Prostate gland (tissue), 2 donors: ENCODE measurements around the gene CHCHD3. TPM values are rescaled to one million over a fixed set of nuclear protein-coding genes. Genes with fewer than 3 reads are reported as not detected.

Experiments used
- DNase-seq: peaks from one replicate; pipeline ENCODE4 v3.0.0-alpha.2; 2019; ENCODE audit warnings: low spot score
- H3K27ac ChIP-seq, 2 donors: fragments of 200-600 bp; sonication (generic); 2 replicates each; pipeline ENCODE4 v1.5.1; 2017 to 2019
- H3K27me3 ChIP-seq: fragments of 200-600 bp; sonication (generic); replicated peaks from 2 replicates; pipeline ENCODE4 v1.5.1; 2019; ENCODE audit not compliant: insufficient read depth
- H3K36me3 ChIP-seq, 2 donors: fragments of 200-600 bp; sonication (generic); 1 replicate in 1 of 2; 2 replicates in 1 of 2; pipeline versions ENCODE4 v1.5.1 to v1.8.1; 2017 to 2019
- H3K4me1 ChIP-seq: fragments of 200-600 bp; sonication (generic); replicated peaks from 2 replicates; pipeline ENCODE4 v1.5.1; 2019
- H3K4me3 ChIP-seq, 2 donors: fragments of 200-600 bp; sonication (generic); 2 replicates each; pipeline ENCODE4 v1.5.1; 2017 to 2019
- H3K9me3 ChIP-seq: fragments of 200-600 bp; sonication (generic); 2 replicates; pipeline ENCODE4 v1.5.1; 2017
- POLR2A ChIP-seq: fragments of 450-650 bp; IDR thresholded peaks from one replicate; pipeline ENCODE4 v1.6.1; 2016; ENCODE audit warnings: antibody characterized with exemption, mild to moderate bottlenecking
- POLR2AphosphoS5 ChIP-seq: sonication (generic); formaldehyde crosslinking; IDR thresholded peaks from one replicate; pipeline ENCODE4 v1.6.1; 2017; ENCODE audit warnings: antibody characterized with exemption
- WGBS: methylation state at CpG from one replicate; pipeline ENCODE4 v1.1.5; 2018; 5-methylcytosine and 5-hydroxymethylcytosine counted together
- intact Hi-C: fragments of 100-400 bp; cut with DNase I; formaldehyde crosslinking; loops from one replicate; pipeline ENCODE4 v1.14.2; 2022
- total RNA-seq, 2 donors: library from RNA; depleted of rRNA; stranded (reverse); fragments of >200 nt; gene quantifications; one replicate each; pipeline ENCODE4 v1.1.0, GENCODE V29; 2016
- TF ChIP-seq, protein P1 (sequence below), 4 experiments: fragments of 200-600 bp in 2 of 4; fragments of 450-650 bp in 2 of 4; sonication (generic) in 2 of 4; IDR thresholded peaks; 1 replicate in 3 of 4; 2 replicates in 1 of 4; pipeline ENCODE4 v1.5.1; 2016 to 2019; ENCODE audit warnings: antibody characterized with exemption in 4 of 4, mild to moderate bottlenecking in 2 of 4, moderate library complexity in 2 of 4

CHCHD3 gene
- total RNA-seq, 2 donors from 2014 or later = 33.2 to 40.9 TPM

- H3K4me1 ChIP-seq = no peaks in the 10 kb centered on the region
- intact Hi-C loops = no loop called here
- no peaks in the 10 kb centered on the region for H3K36me3 ChIP-seq
- no peaks in the 10 kb centered on the region for H3K27me3 ChIP-seq
- no peaks in the 10 kb centered on the region for H3K9me3 ChIP-seq
- 88% methylated on average over 4 of the region's 4 CpGs for WGBS
- H3K4me3 ChIP-seq = no peak overlapping the region
- DNase-seq = no peak
- H3K27ac ChIP-seq = no peak overlapping the region
- no peak for TF ChIP-seq POLR2AphosphoS5
- TF ChIP-seq POLR2A = no peak
- TF ChIP-seq, protein P1, sequence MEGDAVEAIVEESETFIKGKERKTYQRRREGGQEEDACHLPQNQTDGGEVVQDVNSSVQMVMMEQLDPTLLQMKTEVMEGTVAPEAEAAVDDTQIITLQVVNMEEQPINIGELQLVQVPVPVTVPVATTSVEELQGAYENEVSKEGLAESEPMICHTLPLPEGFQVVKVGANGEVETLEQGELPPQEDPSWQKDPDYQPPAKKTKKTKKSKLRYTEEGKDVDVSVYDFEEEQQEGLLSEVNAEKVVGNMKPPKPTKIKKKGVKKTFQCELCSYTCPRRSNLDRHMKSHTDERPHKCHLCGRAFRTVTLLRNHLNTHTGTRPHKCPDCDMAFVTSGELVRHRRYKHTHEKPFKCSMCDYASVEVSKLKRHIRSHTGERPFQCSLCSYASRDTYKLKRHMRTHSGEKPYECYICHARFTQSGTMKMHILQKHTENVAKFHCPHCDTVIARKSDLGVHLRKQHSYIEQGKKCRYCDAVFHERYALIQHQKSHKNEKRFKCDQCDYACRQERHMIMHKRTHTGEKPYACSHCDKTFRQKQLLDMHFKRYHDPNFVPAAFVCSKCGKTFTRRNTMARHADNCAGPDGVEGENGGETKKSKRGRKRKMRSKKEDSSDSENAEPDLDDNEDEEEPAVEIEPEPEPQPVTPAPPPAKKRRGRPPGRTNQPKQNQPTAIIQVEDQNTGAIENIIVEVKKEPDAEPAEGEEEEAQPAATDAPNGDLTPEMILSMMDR (IDR thresholded peaks at IDR 0.05) = no peak
Observed at GRCh38 chr7:132842478-132842877, 239.4 kb downstream of the CHCHD3 start.

DNA sequence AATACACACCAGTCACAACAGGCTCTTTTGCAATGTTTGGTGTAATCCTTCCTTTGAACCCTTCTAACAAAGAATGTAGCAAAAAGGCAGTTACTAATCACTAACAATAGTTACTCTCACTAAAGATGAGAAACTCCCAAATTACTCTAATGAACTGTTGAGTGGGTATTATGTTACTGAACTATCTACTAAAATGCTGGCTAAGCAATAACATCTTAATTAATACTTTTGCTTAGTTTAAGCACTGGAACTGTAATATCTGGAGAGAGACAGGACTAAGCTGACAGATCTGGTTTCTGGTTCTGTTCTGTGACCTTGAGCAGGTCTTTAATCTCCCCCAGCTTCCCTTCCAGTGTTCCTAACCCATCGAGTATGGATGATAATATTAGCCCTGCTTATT lies 241.7 kb downstream of the CHCHD3 start:
- WGBS = 64% methylated on average over 1 of the region's 1 CpG
- Histone ChIP-seq H3K4me1 (no peaks in the 10 kb centered on the region), H3K9me3 (no peaks in the 10 kb centered on the region), H3K27ac (no peak overlapping the region), H3K27me3 (no peaks in the 10 kb centered on the region), H3K36me3 (no peaks in the 10 kb centered on the region), H3K4me3 (no peak overlapping the region)
- no peak for DNase-seq
- TF ChIP-seq POLR2A (no peak), POLR2AphosphoS5 (no peak)
- TF ChIP-seq, protein P1 (IDR thresholded peaks at IDR 0.05) = no peak
- intact Hi-C loops = no loop called here

DNA sequence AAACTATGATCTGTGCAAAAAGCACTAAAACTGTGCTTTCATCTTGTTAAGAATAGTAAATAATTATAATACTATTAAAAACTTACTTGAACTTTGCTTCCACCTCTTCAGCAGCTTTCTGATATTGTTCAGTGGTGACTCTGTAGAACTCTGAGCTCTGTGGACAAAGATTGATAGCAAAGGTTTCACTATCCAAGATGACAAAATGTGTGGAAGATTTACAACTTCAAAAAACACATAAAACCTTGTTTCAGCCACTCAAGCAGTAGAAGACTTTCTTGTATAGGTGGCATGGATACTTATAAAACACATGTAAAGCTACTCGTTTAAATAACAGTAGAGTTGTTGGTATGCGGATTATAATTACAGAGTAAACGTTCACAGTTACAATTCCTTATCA lies 243.6 kb downstream of the CHCHD3 start:
- no peaks in the 10 kb centered on the region for H3K27me3 ChIP-seq
- intact Hi-C loops = no loop called here
- no peak for DNase-seq
- no peaks in the 10 kb centered on the region for H3K9me3 ChIP-seq
- no peaks in the 10 kb centered on the region for H3K36me3 ChIP-seq
- TF ChIP-seq POLR2AphosphoS5 = no peak
- TF ChIP-seq, protein P1 (IDR thresholded peaks at IDR 0.05) = no peak
- no peak for TF ChIP-seq POLR2A
- WGBS = 75% methylated on average over 3 of the region's 3 CpGs
- H3K4me3 ChIP-seq = no peak overlapping the region
- no peaks in the 10 kb centered on the region for H3K4me1 ChIP-seq
- no peak overlapping the region for H3K27ac ChIP-seq

GRCh38 chr7:132837529-132837928 lies 244.4 kb downstream of the CHCHD3 start:
- Histone ChIP-seq H3K4me1 (no peaks in the 10 kb centered on the region), H3K4me3 (no peak overlapping the region), H3K27ac (no peak overlapping the region), H3K9me3 (no peaks in the 10 kb centered on the region), H3K27me3 (no peaks in the 10 kb centered on the region), H3K36me3 (no peaks in the 10 kb centered on the region)
- TF ChIP-seq, protein P1 (IDR thresholded peaks at IDR 0.05) = no peak
- no peak for TF ChIP-seq POLR2AphosphoS5
- no peak for TF ChIP-seq POLR2A
- WGBS = 57% methylated on average over 3 of the region's 3 CpGs
- no peak for DNase-seq
- intact Hi-C loops = no loop called here

DNA sequence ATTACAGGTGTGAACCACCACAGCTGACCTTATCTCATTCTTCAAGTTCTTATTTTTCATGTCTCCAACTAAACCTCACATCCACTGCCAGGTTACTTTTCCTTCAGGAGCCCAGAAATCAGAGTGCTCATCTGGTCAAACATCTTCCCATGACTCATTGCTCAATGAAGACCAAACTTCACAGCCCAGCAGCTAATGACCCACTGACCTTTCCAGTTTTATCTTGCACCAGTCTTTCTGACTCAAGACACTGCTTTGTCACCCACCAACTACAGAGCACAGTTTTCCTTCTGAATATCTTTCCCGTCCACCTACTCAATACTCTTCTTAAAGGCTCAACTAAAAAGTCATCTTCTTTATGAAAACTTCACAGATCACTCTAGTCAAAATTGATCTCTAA lies 245.1 kb downstream of the CHCHD3 start:
- Histone ChIP-seq H3K27me3 (no peaks in the 10 kb centered on the region), H3K27ac (no peak overlapping the region), H3K4me1 (no peaks in the 10 kb centered on the region), H3K9me3 (no peaks in the 10 kb centered on the region), H3K36me3 (no peaks in the 10 kb centered on the region), H3K4me3 (no peak overlapping the region)
- no peak for DNase-seq
- TF ChIP-seq POLR2A (no peak), POLR2AphosphoS5 (no peak)
- TF ChIP-seq, protein P1 (IDR thresholded peaks at IDR 0.05) = no peak
- WGBS = 100% methylated on average over 1 of the region's 1 CpG
- intact Hi-C loops = no loop called here
